ENCODE measurements around the gene ELN.
"Not testable (repeated sequence)": the region's sequence is repeated elsewhere in the genome, so short reads cannot be mapped to it uniquely, and the experiment has no call there.

The ELN gene

DNA sequence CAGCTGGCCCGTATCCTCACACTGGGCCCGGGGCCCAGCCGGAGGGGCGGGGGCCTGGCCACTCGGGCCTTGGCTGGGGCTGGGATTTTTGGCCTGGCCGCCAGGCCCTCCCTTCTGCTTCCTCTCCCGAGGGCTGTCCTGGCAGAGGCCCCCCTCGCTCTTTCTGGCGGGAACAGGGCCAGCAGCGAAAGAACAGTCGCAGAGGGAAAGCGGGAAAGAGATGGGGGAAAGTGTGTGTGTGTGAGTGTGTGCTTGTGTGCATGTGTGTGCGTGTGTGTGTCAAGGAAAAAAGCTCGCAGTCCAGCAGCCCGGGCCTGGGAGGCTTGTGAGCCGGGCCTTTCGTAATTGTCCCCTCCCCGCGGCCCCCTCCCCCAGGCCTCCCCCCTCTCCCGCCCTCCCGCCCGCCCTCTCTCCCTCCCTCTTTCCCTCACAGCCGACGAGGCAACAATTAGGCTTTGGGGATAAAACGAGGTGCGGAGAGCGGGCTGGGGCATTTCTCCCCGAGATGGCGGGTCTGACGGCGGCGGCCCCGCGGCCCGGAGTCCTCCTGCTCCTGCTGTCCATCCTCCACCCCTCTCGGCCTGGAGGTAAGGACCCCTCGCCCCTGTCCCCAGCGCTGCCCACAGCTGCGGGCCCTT, at the start of gene ELN:
Gene ELN, plus strand, starts transcription at position 491 of the 638 bp plus-strand sequence. Its CDS starts 15 bp downstream, at position 506.
- no peak for DNase-seq

GRCh38 chr7:73978661-73979563, 49.1 kb upstream of the ELN start:
- DNase-seq: no peak

DNA sequence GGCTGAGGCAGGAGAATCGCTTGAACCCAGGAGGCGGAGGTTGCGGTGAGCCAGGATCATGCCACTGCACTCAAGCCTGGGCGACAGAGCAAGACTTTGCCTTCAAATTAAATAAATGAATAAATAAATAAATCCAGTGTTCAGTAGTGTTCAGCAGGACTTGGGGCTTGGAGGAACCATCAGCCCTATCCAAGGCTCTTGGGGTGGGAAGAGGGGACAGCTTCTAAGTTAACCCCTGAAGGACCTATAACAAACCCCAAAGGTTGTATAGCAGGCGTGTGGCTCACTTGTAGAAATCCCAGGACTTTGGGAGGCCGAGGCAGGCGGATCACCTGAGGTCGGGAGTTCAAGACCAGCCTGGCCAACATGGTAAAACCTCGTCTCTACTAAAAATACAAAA, 48.3 kb upstream of the ELN start:
- not testable (repeated sequence) for DNase-seq

GRCh38 chr7:73980206-73980605, 47.8 kb upstream of the ELN start:
- DNase-seq: no peak

GRCh38 chr7:73981933-73982332, 46.0 kb upstream of the ELN start:
- no peak for DNase-seq

DNA sequence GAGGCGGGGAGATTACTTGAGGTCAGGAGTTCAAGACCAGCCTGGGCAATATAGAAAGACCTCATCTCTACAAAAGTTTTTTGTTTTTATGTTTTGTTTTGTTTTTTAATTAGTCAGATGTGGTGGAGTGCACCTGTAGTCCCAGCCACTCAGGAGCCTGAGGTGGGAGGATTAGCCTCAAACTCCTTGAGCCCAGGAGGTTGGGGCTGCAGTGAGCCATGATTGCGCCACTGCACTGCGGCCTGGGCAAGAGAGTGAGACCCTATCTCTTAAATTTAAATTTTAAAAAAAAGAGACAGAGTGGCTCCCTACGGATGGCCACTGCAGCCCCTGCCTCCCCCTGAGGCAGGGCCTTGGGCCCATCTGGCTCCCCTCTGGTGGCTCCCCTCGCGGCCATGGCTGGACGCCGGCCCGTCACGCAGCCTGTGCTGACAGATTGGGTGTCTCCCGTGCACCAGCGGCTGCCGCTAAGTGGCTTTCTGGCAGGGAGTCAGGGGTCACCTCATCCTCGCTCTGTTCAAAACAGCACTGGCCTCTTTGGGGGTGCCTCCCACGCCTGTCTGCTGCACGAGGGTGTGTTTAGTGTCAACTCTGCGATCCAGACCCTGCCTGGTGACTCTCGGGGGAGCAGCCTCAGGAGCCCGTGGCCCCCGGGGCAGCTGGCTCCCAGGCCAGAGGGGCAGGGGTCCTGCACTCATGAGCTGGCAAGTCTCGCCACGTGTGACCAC, 44.4 kb upstream of the ELN start:
- no peak for DNase-seq

GRCh38 chr7:73984481-73985205, 43.3 kb upstream of the ELN start:
- DNase-seq: no peak

DNA sequence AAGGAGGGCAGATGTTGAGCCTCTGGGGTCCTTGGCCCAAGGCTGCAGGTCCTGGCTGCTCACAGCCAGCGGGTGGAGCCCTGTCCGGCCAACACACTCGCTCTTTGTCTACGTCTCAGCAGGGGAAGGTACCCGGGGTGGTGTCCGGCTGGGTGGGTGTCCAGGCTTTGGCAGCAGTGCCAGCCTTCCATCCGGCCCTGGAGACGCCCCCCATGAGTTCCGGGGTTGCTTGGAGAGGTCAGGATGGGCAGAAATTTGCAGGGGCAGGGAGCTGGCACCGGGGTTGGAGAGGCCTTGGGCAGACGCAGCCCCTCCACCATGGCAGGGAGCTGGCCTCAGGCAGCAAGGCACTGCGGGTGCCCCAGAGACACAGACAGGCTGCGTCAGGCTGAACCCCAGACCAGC, 42.2 kb upstream of the ELN start:
- DNase-seq: no peak

GRCh38 chr7:73986158-73986631, 41.8 kb upstream of the ELN start:
- DNase-seq: no peak

DNA sequence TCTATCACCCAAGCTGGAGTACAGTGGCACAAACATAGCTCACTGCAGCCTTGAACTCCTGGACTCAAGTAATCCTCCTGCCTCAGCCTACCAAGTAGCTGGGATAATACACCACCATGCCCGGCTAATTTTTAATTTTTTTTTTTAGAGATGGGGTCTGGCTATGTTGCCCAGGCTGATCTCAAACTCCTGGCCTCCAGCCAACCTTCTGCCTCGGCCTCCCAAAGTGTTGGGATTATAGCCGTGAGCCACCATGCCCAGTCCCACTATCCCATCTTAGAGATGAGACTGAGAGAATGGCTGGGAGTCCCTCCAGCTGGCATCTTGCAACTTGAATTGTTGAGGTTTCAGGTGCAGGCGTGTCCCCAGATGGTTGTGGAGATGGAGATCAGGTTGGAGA, 40.7 kb upstream of the ELN start:
- no peak for DNase-seq

GRCh38 chr7:73988197-73988596, 39.8 kb upstream of the ELN start:
- DNase-seq: no peak

- no peak for DNase-seq
Measured at GRCh38 chr7:73991522-73992100, 36.4 kb upstream of the ELN start.

DNA sequence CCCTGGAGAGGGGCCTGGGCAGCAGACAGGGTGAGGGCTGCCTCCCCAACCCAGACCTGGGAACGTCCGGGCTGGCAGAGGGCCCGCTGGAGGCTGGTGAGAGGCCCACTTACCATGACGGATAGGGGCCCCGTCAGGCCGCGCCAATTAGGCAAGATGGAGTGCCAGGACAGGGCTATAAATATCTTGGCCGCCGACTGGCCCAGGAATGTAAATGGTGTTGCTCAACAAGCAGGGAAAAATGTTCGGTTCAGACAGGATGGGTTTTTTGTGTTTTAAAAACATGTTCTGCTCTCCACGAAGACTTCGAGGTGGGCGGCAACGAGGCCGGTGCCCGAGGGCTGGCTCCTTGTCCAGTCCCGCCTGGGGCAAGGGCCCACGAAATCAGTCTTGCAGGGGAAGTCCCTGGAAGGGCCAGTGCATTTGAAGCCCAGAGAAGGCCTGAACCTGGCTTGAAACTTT, 35.8 kb upstream of the ELN start:
- DNase-seq: no peak

GRCh38 chr7:73994023-73994422, 34.0 kb upstream of the ELN start:
- no peak for DNase-seq

GRCh38 chr7:73994761-73995160, 33.2 kb upstream of the ELN start:
- no peak for DNase-seq

DNA sequence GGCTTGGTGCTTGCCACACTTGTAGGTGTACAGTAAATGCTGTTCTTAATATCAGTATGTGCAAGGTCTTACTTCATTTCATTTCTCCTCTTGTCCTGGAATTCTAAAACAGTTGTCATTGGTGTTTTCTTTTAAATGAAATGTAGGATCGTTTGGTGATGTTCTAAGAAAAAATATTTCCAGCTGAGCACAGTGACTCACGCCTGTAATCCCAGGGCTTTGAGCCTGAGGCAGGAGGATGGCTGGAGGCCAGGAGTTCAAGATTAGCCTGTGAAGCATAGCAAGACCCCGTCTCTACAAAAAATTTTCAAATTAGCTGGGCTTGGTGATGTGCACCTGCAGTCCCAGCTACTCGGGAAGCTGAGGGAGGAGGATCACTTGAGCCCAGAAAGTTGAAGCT, 32.6 kb upstream of the ELN start:
- no peak for DNase-seq

DNA sequence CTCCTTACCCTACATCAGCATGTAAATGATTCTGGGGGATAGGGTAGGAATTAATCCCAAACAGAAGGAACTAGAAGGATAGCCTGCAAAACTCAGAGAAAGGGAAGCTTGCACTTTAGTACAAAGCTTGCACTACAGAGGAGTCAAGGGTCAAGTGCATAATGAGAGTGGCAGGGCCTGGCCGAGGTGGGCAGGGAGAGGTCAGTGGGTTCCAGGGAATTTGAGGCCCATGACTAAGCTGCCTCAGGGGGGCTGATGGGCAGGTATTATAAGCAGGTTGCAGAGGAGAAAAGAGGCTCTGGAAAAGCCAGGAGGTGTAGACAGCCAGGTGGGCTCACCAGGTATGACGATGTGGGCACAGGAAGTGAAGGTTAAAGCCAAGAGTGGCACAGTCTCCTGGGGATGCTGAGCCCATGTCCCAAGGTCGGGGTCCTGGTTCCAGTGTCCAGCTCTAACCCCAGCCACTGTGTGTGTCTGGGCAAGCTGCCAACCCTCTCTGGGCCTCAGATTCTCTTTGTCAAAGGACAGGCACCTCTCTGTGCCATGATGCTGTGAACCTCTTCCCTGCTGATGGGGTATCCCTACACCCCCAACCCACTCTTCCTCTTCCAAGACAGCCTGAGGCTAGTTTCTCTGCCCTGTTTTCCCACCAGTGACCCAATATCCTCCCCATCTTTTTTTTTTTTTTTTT, 32.0 kb upstream of the ELN start:
- no peak for DNase-seq

- no peak for DNase-seq
Measured at GRCh38 chr7:73997056-73997455, 30.9 kb upstream of the ELN start.

GRCh38 chr7:73999664-74000435, 28.1 kb upstream of the ELN start:
- DNase-seq: no peak

- DNase-seq: no peak
Measured at GRCh38 chr7:74000489-74001149, 27.4 kb upstream of the ELN start.
